Stimulated activated CD8-positive, alpha-beta memory T cell treated with anti-CD3 and anti-CD28 coated beads, Interleukin-7, amount 100 ng/mL, for 4 hours (primary cell): ENCODE results near the gene AOPEP.

Source experiments
- DNase-seq, 2 donors: peaks; one replicate each; pipeline ENCODE4 v3.0.0-alpha.2; 2020; ENCODE audit warnings: low read depth in 2 of 2

AOPEP gene

DNA sequence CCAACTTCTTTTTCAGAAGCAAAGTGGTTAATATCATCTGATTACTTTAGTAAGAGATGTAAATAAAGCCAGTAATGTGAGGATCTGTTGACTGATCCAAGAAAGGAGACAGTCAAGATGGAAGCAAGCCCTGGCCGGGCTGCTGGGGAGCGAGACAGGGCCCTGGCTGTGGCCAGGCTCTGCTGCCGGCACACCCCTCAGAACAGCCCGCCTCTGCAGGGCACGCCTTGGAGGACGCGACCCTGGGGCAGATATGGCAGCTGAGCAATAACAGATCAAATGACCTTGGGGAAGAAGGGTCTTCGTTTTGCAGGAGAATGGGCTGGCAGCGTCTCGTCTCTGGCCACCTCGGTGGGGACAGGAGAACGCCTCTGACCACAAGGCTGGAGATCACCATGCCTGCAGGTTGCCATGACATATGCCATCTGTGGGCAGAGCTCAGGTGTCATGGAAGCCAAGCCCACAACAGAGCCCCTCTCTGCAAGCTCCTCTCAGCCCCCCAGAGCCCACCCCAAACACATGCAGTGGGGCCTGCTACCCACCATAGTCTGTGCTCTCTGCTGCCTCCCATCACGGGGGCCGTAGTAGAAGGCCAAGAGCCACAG, 384.5 kb downstream of the AOPEP start:
- no peak for DNase-seq

DNA sequence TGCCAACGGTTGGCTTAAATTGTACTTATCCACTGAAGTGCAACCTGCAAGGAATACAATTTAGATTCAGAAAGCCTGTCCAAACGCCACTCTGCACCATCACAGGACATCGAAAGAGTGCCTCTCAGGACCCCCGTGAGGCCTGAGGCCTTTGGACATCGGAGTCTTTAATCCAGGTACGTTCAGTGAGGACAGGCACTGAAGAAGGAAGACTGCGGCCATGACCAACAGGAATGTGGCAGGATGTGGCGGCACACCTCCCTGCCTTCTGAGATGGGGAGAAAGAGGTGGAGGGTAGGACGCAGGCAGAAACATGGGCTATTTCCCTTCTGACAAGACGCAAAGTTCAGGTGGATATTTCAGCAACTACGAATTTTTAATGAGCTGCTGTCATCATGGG, 385.2 kb downstream of the AOPEP start:
- no peak for DNase-seq

DNA sequence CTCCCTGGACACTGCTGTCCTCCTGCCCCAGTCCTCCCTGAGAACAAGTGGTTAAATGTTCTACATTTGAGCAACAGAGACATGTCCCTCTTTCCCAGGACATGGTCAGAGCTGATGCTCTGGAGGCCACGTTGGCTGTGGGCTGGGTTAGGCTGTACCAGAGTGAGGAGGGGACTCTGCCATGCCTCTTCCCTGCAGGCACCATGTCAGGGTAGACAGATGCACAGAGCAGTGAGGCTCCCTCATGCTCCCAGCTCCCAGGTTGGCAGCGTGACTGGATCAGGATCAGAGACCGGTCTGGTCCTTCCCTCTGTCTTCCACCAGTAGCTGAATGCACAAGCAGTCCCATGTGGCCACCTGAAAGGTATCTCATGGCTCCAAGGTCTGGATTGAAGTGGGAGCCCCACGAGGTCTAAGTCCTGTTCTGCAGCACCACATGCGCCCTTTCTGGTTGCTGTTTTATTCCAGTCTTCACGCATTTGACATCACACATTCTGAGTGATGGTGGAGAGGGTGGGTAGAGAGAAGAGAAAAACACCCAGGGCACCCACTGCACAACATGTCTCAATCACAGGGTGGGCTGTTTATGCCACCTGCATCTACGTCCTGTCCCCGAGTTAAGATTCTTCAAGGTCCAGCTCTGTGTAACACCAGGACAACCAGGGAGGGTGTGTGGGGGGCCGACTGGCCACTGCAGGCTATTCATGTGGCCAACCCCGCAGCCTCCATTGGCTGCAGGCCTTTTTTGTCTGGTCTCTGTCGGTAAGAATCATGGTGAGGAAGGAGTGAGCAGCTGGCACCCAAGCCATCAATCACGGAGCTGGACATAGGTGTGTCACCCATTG, 386.2 kb downstream of the AOPEP start:
- no peak for DNase-seq

DNA sequence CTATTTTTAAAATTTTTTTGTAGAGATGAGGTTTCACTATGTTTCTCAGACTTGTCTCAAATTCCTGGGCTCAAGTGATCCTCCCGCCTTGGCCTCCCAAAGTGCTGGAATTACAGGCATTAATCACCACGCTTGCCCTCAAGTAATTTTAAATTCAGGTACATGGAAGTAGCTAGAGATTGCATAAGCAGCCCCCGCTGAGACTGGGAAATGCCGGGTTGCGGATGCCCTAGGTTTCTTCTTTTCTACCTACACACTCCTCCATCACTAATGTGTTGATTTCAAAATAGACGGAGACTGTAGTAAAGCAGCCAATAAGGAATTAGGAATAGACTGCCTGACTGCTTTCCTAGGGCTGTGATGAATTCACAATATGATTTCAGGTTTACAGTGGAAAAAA, 388.6 kb downstream of the AOPEP start:
- no peak for DNase-seq

DNA sequence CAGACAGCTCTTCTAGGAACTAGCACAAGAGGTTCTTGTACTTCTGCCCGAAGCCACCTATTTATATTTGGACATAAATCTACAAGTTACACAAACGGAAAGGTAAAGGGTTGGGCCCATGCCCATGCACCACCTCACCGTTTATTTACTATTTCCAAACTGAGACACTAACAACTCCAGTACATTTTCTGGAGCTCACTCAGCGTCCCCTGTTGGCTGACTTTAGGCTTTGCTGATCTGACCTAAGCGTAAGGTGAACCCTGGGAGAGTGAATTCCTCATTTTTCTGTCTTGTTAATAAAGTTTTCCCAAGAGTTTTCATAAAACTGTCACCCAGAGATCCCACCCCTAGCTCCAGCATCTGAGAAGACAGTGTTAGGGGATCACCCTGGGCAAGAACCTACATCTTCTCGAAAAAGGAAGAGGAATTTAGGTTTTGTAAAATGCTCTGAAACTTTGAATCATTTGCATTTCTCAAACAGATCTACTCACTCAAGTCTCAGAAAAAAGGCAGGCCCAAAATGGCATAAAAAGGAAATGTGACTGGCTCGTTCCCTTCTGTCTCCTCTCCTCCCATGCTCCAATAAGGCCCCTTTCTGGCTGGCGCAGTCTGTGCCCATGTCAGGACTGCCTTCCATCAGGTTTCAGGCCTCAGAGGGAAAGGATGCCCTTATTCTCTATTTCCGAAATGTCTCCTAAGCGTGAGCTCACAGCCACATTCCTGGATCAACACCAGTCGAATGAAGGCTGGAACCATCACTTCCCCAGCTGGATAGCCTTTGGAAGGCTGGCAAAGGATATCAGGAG, 389.7 kb downstream of the AOPEP start:
- no peak for DNase-seq

DNA sequence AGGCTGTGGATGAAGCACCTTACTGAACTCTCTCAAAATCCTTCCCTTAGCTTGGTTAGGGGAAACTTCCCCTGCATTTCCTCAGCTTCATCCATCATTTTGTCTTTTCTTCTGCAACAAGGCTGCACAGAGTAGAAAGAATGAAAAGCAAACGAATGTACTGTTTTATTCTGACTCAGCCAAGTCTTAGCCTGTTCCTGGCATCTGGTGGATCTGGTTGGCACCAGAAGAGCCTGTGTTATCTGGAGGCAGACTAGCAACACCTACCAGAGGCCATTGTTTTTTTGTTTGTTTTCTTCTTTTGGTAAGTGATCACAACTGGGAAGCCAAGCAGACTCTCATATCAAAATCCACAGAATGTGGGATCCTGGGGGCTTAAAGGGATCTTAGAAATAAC, 390.3 kb downstream of the AOPEP start:
- DNase-seq, result no peak

DNA sequence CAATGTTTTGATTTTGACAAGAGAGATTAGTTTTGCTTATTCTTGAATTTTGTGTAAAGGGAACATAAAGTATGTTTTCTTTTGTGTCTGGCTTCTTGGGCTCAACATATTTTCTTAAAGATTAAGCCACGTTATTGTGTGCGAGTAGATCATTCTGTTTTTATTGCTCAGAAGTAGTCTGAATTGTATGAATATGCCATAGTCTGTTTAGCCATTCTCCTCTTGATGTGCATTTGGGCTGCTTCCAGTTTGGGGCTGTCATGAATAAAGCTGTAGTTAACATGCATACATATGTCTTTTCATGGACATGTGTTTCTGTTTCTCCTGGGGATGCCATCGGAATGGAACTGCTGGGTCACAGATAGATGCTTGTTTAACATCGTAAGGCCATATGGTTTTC, 392.1 kb downstream of the AOPEP start:
- no peak for DNase-seq

DNA sequence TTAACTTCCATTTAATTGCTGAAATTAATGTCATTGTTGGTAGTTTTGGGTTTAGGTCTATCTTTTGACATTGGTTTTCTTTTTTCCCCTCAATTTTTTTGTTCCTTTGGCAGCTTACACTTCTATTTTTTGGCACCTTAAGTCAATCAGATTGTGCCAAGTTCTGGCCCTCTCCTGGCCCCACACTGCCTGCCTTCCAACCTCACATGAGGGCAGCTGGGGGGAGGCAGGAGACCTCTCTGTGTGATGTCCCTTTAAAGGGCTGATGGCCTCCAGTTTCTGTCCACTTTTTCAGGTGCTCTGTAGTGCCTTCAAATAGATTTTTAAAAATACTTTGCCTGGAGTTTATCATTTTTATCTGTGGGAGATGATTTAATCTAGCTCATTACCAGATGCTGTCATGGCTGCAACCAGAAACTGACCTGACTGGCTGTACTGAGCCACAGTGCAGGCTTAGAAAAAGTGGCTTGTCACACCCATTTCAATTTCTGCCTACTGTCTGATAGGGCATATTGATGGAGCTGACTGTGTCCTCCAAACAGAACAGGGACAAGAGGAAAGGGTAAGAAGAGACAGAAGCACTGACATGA, 394.4 kb downstream of the AOPEP start:
- DNase-seq, result no peak

DNA sequence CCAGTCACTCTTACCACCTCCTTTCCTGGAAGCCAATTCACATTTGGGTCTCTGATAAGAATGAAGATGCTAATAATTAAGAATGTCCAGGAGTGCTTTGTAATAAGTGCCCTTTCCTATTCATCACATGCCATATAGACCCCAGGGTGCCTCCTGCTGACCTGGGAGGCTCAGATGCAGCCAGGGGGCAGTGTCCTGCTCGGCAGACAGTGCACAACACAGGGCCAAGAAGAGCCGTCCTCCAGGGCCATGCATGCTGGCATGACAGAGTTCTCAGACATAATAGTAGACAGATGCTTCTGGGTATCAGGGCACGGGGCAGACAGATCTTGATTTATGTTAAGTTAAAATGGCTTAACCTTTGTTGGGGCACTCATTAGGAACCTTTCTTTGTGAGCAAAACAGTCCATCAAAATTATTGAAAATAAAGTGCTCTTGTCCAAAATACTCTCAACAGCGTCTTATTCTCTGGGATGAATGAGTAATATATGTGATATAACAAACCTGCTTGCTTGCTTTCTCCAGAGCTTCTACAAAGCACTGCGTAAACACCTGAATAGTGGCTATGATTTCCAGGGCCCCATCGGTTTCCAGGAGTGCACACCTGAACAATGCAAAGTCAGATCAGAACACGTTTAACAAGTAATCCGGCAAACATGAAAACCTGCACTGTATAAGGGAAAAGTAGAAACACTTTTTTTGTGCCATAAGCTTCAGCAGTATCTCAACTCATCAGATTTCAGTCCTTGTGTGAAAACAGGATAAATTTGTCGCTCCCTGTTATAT, 398.3 kb downstream of the AOPEP start:
- no peak for DNase-seq

DNA sequence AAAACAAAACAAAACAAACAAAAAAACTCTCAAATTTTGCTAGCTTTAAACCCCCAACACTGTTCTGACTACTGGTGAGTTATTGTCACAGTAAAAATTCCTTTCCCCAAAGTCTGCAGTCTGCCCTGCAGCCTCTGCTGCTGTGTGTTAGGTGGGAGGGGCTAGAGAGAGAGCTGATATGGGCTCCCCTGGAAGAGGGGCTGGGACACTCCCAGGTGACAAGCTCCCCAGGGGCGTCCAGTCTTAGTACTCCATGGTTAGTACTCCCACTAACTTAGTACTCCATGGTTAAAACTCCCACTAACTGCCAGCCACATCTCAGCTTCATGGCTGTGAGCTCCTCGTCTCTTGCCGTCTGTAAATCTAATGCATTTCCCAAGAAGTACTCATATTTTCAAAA, 399.2 kb downstream of the AOPEP start:
- DNase-seq, result no peak

DNA sequence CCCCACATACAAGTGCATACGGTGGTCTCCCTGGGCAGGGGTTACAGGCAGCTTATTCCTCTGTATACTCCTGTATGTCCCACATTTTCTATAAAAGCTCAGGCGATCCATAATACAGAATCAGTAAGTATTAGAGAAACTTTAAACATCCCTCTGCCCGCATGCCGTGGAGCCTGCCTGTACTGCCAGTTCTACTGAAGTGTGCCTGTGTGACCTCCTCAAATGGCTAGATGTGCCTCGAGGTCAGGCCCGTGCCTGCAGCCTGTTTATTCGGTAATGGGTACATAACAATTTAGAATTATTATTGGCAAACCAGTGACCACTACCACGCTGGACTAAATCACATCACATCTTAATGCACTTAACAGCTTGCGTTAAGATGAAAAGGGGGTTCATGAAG, 400.2 kb downstream of the AOPEP start:
- no peak for DNase-seq

DNA sequence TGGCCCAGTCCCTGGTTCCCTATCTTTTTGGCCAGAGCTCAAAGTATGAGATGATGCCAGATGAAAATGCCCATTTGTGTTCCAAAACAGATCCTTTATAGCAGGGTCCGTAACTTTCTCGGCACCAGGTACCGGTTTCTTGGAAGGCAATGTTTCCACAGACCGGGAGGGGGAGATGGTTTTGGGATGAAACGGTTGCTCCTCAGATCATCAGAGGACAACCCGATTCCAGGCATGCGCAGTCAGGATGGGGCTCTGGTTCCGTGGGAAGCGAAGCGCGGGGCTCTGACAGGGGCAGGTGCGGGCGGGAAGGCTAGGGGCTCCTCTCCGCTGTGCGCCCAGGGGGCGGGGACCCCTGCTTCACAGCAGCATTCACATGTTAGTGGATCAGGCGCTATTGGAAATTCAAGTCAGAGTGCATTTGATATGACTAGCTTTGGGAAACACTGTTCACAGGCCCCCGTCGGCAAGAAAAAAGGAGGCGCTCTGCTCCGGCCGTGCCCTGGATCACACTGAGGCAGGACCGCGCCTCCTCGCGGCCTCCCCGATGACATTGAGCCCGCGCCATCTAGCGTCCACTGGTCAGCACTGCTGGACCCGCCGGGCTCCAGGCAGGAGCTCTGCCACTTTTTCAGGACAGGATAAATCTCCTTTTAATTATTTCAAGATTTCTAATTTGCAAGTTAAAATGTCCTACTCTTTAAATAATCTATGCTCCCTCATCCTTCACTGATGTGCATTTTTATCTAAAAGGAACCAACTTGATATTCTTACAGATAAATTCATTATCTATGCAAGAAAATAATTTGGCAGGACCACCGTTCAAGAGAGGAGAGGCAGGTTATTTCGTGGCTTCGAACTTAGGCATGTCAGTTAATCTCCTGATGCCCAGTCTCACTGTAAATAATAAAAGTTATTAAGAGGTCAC, 401.0 kb downstream of the AOPEP start:
- DNase-seq, result peak; percentile 16 to 35

DNA sequence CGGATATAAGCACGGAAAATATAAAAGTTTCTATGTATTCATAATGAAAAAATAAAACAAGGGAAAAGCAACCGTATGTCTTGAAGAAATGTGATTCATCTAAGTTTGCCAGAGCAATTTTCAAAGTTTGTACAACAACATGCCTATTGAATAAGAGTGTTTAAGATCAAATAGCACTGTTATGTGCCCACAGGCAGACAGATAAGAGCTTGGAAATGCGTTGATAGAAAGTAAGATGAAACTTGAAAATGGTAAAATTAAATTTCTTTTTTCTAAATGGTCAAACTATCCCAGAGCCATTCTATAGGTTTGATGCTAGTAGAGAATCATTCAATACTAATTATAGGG, 401.7 kb downstream of the AOPEP start:
- DNase-seq, result no peak

DNA sequence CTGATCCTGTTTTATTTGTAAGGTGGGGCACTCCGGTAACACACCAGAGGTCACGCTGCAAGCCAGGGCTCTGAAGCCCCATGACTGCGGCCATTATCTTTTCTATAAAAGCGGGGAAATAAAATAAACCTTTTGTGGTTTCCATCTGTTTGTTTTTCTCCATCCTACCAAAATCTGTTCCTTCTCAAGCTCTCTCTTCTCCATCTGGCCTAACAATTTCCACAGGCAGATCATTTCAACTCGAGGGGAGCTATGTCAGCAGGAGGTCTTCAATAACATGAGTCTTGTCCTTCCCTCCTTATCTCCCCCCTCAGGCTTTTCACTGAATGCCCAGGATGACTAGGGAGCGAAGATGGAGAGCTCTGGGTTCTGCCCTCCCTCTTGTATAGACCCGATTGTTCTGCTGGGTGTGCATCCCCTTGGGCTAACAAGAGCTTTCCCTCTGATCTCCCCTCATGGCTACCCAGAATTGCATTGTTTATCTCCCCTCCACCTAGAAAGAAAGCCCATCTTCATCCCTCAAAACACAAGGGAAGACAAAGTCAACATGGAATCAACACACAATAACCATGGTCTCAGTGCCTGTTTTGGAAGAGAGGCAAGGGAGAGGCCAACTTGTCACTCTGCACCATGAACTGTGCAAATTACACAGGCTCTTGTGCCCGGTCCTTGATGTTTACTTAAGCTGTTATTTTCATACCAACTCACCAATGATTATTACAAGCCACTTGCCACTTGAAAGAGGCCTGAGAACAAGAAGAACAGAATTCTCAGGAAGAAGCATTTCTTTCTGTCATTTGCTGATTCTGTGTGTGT, 403.2 kb downstream of the AOPEP start:
- no peak for DNase-seq

DNA sequence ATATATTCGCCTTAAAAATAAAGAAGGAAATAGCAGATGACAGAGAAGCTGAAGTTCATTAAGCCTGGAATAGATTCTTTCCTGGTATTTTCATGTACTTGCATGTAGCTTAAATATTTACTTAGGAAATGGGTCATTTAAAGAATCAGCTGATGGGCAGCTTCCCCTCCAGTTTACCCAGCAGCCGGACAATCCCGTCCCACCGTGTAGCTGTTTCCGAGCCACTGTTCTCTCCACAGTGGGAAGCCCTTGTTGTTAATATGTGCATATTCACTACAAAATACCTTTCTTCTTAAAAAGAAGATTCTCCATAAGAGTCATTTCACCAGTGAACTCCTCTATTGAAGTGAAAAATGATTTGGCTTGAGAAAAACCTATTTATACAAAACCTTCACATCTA, 404.0 kb downstream of the AOPEP start:
- no peak for DNase-seq

DNA sequence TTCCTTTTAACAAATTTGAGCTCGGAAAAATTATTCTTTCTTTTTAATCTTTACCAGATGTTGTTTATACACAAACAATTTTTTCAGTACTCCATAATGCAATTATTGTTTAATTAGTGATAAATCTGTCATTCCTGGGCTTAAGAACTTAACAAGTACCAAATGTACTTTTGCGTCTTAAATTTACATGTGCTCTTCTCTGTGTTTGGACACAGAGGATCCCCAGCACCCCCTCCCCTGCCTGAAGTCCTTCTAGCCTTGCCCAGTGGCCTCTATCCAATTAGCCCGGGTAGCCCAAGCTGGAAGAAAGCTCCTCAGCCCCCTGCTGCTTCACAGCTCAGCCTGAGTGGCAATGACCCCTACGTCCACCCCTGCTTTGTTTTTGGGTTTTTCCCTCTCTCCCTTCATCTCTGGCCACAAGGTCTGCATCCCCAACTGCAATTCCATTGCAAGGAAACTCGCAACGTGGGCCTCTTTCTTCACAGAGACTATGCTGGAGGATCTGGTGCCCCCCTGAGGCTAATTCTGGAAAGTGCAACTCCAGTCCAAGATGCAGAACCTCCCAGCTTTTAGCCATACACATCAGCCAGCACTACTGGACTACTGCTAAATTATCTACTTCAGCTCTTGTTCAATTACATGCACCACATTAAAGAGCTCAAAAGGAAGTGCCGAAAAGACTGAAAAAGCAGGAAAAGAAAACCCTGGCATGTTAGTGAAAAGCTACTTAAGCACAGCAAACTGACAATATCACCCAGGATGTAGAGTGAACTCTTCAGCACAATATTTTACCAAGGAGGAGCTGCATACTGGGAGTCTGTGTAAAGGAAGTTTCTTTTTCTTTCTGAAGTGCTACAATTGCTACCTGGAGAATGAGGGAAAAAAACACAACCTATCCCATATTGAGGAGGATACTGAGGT, 404.8 kb downstream of the AOPEP start:
- peak in 1 of 2 donors; percentile 4 for DNase-seq

DNA sequence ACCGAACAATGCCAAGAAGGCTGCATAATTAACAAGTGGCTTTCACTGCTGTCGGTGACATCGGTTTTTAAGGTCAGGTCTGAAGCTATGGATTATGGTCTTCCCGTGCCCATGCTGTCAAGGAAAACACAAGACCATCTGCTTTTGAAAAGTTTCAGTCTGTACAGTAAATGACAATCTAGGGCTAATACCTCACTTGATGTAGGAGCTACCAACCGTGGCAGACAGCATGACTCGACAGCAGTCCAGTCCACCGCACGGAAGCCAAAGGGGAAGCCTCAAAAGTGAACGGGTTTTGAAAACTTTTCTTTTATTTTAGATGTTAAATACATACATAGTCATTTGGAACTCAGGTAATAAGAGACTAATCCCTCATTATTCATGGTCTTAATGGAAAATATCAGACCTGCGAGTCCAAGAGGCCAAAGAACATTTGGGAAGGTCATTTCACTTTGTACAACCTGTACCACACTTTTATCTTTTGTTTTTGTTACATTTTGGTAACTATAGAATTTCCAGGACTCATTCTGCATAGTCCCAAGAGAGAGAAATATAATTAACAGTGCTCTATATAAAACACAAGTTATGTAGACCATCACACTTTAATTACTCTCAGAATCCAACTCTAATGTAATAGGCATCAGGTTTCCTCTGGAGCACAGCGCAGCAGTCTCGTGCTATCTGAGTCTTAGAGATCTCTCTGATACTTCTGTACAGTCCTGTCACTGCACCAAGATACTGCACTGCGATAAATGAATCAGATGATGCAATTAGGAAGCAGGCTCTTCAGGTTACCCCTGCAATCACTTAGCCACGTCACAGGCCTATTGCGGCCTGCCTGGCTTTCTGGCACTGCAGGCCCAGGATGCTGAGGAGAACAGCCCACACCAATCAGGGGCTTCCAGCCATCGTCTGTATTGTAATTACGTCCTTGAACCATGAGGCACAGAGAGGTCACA, 406.1 kb downstream of the AOPEP start:
- no peak for DNase-seq
